ENCODE measurements around the gene LARGE2. TPM values are rescaled to one million over a fixed set of nuclear protein-coding genes. Genes with fewer than 3 reads are reported as not detected.
"Not testable (repeated sequence)": the region's sequence is repeated elsewhere in the genome, so short reads cannot be mapped to it uniquely, and the experiment has no call there.

The LARGE2 gene
- total and polyA plus RNA-seq, 10 of the 15 experiments (the other 5 are each of a cell fraction or from before 2014, with no cell fraction given), result 0.03 to 0.41 (median 0.19) TPM; not detected in 6

DNA sequence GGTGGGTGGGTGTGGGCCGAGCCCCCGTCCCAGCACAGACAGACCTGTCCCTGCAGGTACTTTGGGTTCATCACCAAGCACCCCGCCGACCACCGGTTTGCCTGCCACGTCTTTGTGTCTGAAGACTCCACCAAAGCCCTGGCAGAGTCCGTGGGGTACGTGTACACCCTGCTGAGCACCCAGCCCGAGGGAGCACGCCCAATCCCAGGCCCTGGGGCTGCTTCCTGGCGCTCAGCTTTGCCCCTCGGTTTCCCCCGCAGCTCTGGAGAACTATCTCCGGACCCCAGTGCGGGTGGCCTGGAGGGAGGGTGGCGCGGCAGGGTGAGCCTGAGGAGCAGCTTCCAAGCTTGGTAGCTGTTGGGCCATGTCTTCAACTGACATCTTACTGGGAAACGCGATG lies 17.4 kb upstream of the LARGE2 start:
- ChIA-PET POLR2A (interaction anchor here (0.6 kb wide), 1 partner anchor 57 kb away, joined by 3 read pairs; no protein-coding TSS in a partner anchor), CTCF (no interaction called here), SMC1A (ENCODE audit: uncharacterized antibody, unreplicated experiment) (no interaction called here), RAD21 (ENCODE audit: unreplicated experiment) (no interaction called here)
- H3K36me3 ChIP-seq (ENCODE audit: control insufficient read depth in 2 of 2, insufficient read depth in 2 of 2, low read length in 1 of 2), result peaks cover 0 to 3% of the 10 kb centered on the region in 2 experiments; a peak in 2 of 4 replicates
- no peak overlapping the region for H3K27ac ChIP-seq (ENCODE audit: control insufficient read depth, insufficient read depth)
- no peak overlapping the region for H2AFZ ChIP-seq (ENCODE audit: control insufficient read depth, low read depth, low read length)
- WGBS (ENCODE audit: insufficient coverage, insufficient replicate concordance, low lambda C conversion rate, missing lambda C conversion rate), result 54% methylated on average over 19 of the region's 19 CpGs
- no peak overlapping the region for H3K9ac ChIP-seq (ENCODE audit: control insufficient read depth, insufficient read depth, low read length)
- no peak overlapping the region for H3K4me2 ChIP-seq (ENCODE audit: control insufficient read depth, insufficient read depth)
- ATAC-seq, result no peak
- no TSS peak for BruUV-seq (replicated peaks)
- no peak for FAIRE-seq
- H3K27me3 ChIP-seq (replicated peaks in 1 of 2; ENCODE audit: control insufficient read depth in 2 of 2, insufficient read depth in 2 of 2, low read length in 1 of 2), result peaks cover 0 to 1% of the 10 kb centered on the region in 2 experiments; a peak in 2 of 4 replicates
- no peaks in the 10 kb centered on the region for H3K79me2 ChIP-seq (ENCODE audit: control insufficient read depth, insufficient read depth, low read length)
- H3K9me3 ChIP-seq (replicated peaks; ENCODE audit: control insufficient read depth, insufficient read depth, low read length), result no peaks in the 10 kb centered on the region
- TF ChIP-seq PKNOX1 (IDR thresholded peaks at IDR 0.05) (no peak), TBL1XR1 (IDR thresholded peaks at IDR 0.05; ENCODE audit: low read depth, low read length) (no peak), RBBP5 (conservative IDR thresholded peaks at IDR 0.05) (no peak), EZH2 (IDR thresholded peaks at IDR 0.05; ENCODE audit: borderline replicate concordance, control insufficient read depth, low read depth, low read length) (no peak), MYB (IDR thresholded peaks at IDR 0.05; ENCODE audit: borderline replicate concordance, low read depth, low read length) (no peak), NKRF (conservative IDR thresholded peaks at IDR 0.05) (no peak), CHD4 (IDR thresholded peaks at IDR 0.05) (no peak), E2F4 (IDR thresholded peaks at IDR 0.05; ENCODE audit: low read depth, low read length) (no peak), SIN3A (IDR thresholded peaks at IDR 0.05; ENCODE audit: low read depth, low read length) (no peak), FOS (IDR thresholded peaks at IDR 0.05; ENCODE audit: borderline replicate concordance, extremely low read depth, insufficient read length) (no peak)
- TF ChIP-seq, protein P1, sequence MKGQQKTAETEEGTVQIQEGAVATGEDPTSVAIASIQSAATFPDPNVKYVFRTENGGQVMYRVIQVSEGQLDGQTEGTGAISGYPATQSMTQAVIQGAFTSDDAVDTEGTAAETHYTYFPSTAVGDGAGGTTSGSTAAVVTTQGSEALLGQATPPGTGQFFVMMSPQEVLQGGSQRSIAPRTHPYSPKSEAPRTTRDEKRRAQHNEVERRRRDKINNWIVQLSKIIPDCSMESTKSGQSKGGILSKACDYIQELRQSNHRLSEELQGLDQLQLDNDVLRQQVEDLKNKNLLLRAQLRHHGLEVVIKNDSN (IDR thresholded peaks at IDR 0.05; ENCODE audit: borderline replicate concordance, extremely low read length, insufficient read depth, low read depth, low read length), result no peak
- no peak for DNase-seq (ENCODE audit: low read depth, low spot score)
- H3K4me1 ChIP-seq (ENCODE audit: control insufficient read depth, insufficient read depth, low read length), result no peaks in the 10 kb centered on the region
- in situ Hi-C loops (cut with MboI) (no loop called here), intact Hi-C loops (cut with micrococcal nuclease; ENCODE audit: unreplicated experiment) (no loop called here)
- H3K4me3 ChIP-seq, result no peak overlapping the region
- no peaks in the 10 kb centered on the region for H4K20me1 ChIP-seq (ENCODE audit: control insufficient read depth, insufficient read depth)

DNA sequence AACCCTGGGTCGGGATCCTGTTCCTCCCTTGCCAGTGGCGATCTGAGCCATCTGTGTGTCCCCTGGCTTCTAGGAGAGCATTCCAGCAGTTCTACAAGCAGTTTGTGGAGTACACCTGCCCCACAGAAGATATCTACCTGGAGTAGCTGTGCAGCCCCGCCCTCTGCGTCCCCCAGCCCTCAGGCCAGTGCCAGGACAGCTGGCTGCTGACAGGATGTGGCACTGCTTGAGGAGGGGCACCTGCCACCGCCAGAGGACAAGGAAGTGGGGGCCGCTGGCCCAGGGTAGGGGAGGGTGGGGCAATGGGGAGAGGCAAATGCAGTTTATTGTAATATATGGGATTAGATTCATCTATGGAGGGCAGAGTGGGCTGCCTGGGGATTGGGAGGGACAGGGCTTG lies 16.9 kb upstream of the LARGE2 start:
- H2AFZ ChIP-seq (ENCODE audit: control insufficient read depth, low read depth, low read length); H4K20me1 ChIP-seq (ENCODE audit: control insufficient read depth, insufficient read depth); H3K27me3 ChIP-seq (replicated peaks in 1 of 2; ENCODE audit: control insufficient read depth in 2 of 2, insufficient read depth in 2 of 2, low read length in 1 of 2); FAIRE-seq; in situ Hi-C loops (cut with MboI); RAD21 ChIA-PET (ENCODE audit: unreplicated experiment); H3K27ac ChIP-seq (ENCODE audit: control insufficient read depth, insufficient read depth); SMC1A ChIA-PET (ENCODE audit: uncharacterized antibody, unreplicated experiment); CTCF ChIA-PET; H3K9ac ChIP-seq (ENCODE audit: control insufficient read depth, insufficient read depth, low read length); H3K36me3 ChIP-seq (ENCODE audit: control insufficient read depth in 2 of 2, insufficient read depth in 2 of 2, low read length in 1 of 2); H3K4me2 ChIP-seq (ENCODE audit: control insufficient read depth, insufficient read depth); H3K9me3 ChIP-seq (replicated peaks; ENCODE audit: control insufficient read depth, insufficient read depth, low read length); BruUV-seq (replicated peaks); intact Hi-C loops (cut with micrococcal nuclease; ENCODE audit: unreplicated experiment); H3K4me3 ChIP-seq; H3K4me1 ChIP-seq (ENCODE audit: control insufficient read depth, insufficient read depth, low read length); DNase-seq (ENCODE audit: low read depth, low spot score); H3K79me2 ChIP-seq (ENCODE audit: control insufficient read depth, insufficient read depth, low read length): not testable (repeated sequence)
- POLR2A ChIA-PET, result interaction anchor here (0.6 kb wide), 1 partner anchor 57 kb away, joined by 3 read pairs; no protein-coding TSS in a partner anchor
- ATAC-seq, result peak; percentile 3; the same call in 1 of the 3 replicates
- WGBS (ENCODE audit: insufficient coverage, insufficient replicate concordance, low lambda C conversion rate, missing lambda C conversion rate), result 27% methylated on average over 6 of the region's 6 CpGs

Measured in GM12878 (cell line).